Measurements from ENCODE around the gene C2orf42.

Gene C2orf42

DNA sequence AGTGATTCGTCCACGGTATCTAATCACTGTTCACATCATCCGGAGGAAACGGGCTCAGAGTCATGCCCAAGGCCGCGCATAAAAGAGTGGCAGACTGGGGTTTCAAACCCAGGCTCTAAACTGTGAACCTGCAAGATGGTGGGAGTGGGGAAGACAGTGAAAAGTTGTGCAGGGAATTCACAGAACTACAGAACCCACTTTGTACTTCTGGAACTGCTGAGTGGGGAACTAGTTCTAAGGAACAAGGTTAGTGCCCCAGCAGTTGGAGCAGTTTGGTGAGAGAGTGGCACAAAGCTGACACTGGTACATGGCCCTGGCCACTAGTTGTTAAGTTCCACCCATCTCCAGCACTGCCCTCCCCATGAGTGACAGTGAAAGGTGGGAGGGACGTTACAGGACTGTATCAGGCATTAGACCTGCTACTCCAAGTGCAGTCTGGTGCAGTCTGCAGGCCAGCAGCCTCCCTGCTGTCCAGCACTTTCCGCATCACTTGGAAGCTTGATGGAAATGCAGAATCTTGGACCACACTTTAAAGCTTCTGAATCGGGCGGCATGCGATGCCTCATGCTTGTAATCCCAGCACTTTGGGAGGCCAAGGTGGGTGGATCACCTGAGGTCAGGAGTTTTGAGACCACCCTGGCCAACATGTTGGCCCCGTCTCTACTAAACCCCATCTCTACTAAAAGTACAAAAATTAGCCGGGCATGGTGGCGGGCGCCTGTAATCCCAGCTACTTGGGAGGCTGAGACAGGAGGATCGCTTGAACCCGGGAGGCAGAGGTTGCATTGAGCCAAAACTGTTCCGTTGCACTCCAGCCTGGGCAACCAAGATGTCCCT lies 47.3 kb downstream of the C2orf42 start:
- ATAC-seq (ENCODE audit: insufficient read depth, low read depth), result peak; percentile 25; the same call in 2 of the 3 replicates
- peak overlapping the region; percentile 35 for H2AFZ ChIP-seq (ENCODE audit: low read depth, low read length)

DNA sequence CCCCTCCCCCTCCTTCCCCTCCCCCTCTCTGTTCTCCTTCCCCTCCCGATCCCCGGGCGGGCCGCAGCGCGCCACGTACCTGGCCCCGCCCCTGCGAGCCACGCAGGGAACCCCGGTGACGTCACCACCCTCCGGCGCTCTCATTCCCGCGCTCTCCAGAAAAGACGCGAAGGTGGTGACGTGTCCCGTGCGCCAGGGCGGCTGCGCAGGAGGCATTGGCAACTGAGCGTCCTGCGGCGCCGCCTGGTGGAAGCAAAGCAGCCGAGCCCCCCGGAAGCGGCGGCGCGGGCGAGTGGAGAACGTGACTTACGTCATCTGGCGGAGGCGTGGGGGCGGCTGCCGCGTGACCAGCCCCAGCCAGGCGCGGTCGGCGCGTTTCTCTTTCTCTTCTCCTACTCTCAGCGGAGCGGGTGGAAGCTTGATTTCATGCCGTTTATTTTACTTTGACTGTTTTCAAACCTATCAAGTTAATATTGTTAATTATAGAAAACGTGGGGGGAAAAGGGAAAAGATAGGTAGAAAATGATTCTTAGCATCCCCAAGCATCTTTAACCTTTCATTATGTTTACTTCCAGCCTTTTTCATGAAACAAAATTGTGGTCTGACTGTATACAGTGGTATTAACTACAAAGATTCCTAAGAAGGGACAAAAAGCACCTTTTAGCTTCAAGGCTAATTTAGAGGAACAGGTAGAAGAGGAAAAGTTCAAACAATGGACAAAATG lies 48.1 kb downstream of the C2orf42 start:
- peak overlapping the region; percentile 90 for H3K27ac ChIP-seq (ENCODE audit: low read length)
- peaks cover 27% of the 10 kb centered on the region for H3K4me1 ChIP-seq (ENCODE audit: insufficient read depth, low read length)

More for the DNA sequence above, 47.3 kb downstream of the C2orf42 start:
- peak overlapping the region; percentile 24 to 55; a peak in 3 of 4 replicates for H3K4me3 ChIP-seq (ENCODE audit: low read depth in 1 of 2, low read length in 2 of 2)
- no peaks in the 10 kb centered on the region for H4K20me1 ChIP-seq (ENCODE audit: insufficient read depth, low read length)
- TF ChIP-seq, protein P1, sequence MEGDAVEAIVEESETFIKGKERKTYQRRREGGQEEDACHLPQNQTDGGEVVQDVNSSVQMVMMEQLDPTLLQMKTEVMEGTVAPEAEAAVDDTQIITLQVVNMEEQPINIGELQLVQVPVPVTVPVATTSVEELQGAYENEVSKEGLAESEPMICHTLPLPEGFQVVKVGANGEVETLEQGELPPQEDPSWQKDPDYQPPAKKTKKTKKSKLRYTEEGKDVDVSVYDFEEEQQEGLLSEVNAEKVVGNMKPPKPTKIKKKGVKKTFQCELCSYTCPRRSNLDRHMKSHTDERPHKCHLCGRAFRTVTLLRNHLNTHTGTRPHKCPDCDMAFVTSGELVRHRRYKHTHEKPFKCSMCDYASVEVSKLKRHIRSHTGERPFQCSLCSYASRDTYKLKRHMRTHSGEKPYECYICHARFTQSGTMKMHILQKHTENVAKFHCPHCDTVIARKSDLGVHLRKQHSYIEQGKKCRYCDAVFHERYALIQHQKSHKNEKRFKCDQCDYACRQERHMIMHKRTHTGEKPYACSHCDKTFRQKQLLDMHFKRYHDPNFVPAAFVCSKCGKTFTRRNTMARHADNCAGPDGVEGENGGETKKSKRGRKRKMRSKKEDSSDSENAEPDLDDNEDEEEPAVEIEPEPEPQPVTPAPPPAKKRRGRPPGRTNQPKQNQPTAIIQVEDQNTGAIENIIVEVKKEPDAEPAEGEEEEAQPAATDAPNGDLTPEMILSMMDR (IDR thresholded peaks at IDR 0.05; ENCODE audit: borderline replicate concordance, extremely low read depth, low read length, poor library complexity, severe bottlenecking), result no peak
- no peak for TF ChIP-seq EZH2 (IDR thresholded peaks at IDR 0.05; ENCODE audit: borderline replicate concordance, low read depth, low read length, severe bottlenecking)
- H3K79me2 ChIP-seq (ENCODE audit: insufficient read depth, low read length), result peaks cover 15% of the 10 kb centered on the region
- H3K36me3 ChIP-seq (ENCODE audit: insufficient read depth, low read length), result no peaks in the 10 kb centered on the region
- no peaks in the 10 kb centered on the region for H3K27me3 ChIP-seq (ENCODE audit: insufficient read depth, low read length, poor library complexity)
- peak overlapping the region; percentile 70 for H3K9ac ChIP-seq (ENCODE audit: low read depth, low read length)
- peaks cover 21% of the 10 kb centered on the region for H3K4me1 ChIP-seq (ENCODE audit: insufficient read depth, low read length)
- H3K4me2 ChIP-seq (ENCODE audit: insufficient read depth, low read length), result peak overlapping the region; percentile 58
- peak overlapping the region; percentile 76 for H3K27ac ChIP-seq (ENCODE audit: low read length)
- DNase-seq, result peak; percentile 56
- H3K9me3 ChIP-seq (ENCODE audit: insufficient read depth, low read length, severe bottlenecking), result no peaks in the 10 kb centered on the region

DNA sequence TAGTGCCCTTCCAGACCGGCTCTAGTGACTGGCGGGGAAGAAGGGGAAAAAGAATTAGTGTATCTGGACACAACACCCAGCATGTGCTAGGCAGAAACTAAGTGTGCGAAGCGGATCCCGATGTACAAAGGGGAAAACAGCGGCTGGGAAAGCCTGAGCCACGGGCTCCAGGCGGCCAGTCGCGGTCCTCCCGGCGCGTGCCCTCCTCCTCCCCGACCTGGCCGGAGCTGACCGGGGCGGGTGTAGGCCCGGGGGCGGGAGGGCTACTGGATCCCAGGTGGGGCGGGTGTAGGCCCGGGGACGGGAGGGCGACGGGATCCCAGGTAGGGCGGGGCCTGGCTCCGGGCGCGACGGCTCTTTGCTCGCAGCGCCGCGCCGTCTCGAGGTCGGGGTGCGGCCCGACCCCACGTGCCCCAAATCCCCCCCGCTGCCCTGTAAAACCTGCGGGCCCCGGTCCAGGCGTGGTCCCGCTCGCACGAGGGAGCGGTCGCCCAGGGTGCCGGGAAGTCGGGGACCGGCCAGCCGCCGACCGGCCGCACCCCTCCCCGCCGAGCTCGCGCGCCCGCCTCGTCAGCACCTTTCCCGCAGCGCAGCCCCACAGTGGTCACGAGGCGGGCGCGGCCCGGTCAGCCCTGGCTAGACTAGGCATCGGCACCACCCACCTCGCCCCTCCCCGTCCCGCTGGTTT lies 48.8 kb downstream of the C2orf42 start:
- Histone ChIP-seq H4K20me1 (ENCODE audit: insufficient read depth, low read length) (no peaks in the 10 kb centered on the region), H2AFZ (ENCODE audit: low read depth, low read length) (peak overlapping the region; percentile 73), H3K4me2 (ENCODE audit: insufficient read depth, low read length) (peak overlapping the region; percentile 74), H3K36me3 (ENCODE audit: insufficient read depth, low read length) (no peaks in the 10 kb centered on the region), H3K9ac (ENCODE audit: low read depth, low read length) (peak overlapping the region; percentile 95), H3K4me3 (ENCODE audit: low read depth in 1 of 2, low read length in 2 of 2) (peak overlapping the region; percentile 9 to 55; a peak in 3 of 4 replicates), H3K79me2 (ENCODE audit: insufficient read depth, low read length) (peaks cover 15% of the 10 kb centered on the region), H3K27me3 (ENCODE audit: insufficient read depth, low read length, poor library complexity) (no peaks in the 10 kb centered on the region), H3K9me3 (ENCODE audit: insufficient read depth, low read length, severe bottlenecking) (no peaks in the 10 kb centered on the region), H3K27ac (ENCODE audit: low read length) (peak overlapping the region; percentile 90), H3K4me1 (ENCODE audit: insufficient read depth, low read length) (peaks cover 34% of the 10 kb centered on the region)
- ATAC-seq (ENCODE audit: insufficient read depth, low read depth) (peak; percentile 46), DNase-seq (peak; percentile 64)
- TF ChIP-seq EZH2 (IDR thresholded peaks at IDR 0.05; ENCODE audit: borderline replicate concordance, low read depth, low read length, severe bottlenecking), result no peak
- TF ChIP-seq, protein P1 (IDR thresholded peaks at IDR 0.05; ENCODE audit: borderline replicate concordance, extremely low read depth, low read length, poor library complexity, severe bottlenecking), result peak; percentile 3

More for the DNA sequence above, 48.1 kb downstream of the C2orf42 start:
- Histone ChIP-seq H3K9me3 (ENCODE audit: insufficient read depth, low read length, severe bottlenecking) (no peaks in the 10 kb centered on the region), H3K79me2 (ENCODE audit: insufficient read depth, low read length) (peaks cover 15% of the 10 kb centered on the region), H3K27me3 (ENCODE audit: insufficient read depth, low read length, poor library complexity) (no peaks in the 10 kb centered on the region), H3K4me3 (ENCODE audit: low read depth in 1 of 2, low read length in 2 of 2) (peak overlapping the region; percentile 24 to 55; a peak in 3 of 4 replicates), H2AFZ (ENCODE audit: low read depth, low read length) (peak overlapping the region; percentile 73), H3K9ac (ENCODE audit: low read depth, low read length) (peak overlapping the region; percentile 95), H4K20me1 (ENCODE audit: insufficient read depth, low read length) (no peaks in the 10 kb centered on the region), H3K4me2 (ENCODE audit: insufficient read depth, low read length) (peak overlapping the region; percentile 74), H3K36me3 (ENCODE audit: insufficient read depth, low read length) (no peaks in the 10 kb centered on the region)
- peak; percentile 99 for DNase-seq
- TF ChIP-seq, protein P1 (IDR thresholded peaks at IDR 0.05; ENCODE audit: borderline replicate concordance, extremely low read depth, low read length, poor library complexity, severe bottlenecking), result peak; percentile 97
- TF ChIP-seq EZH2 (IDR thresholded peaks at IDR 0.05; ENCODE audit: borderline replicate concordance, low read depth, low read length, severe bottlenecking), result no peak
- ATAC-seq (ENCODE audit: insufficient read depth, low read depth), result peak; percentile 83

Data from DND-41 (cell line).